GM23338 (cell line): ENCODE measurements around the gene DBET.
"Not testable (repeated sequence)": the region's sequence is repeated elsewhere in the genome, so short reads cannot be mapped to it uniquely, and the experiment has no call there.

Experiments
- EZH2 ChIP-seq: fragments of 200-600 bp; sonication (generic); IDR thresholded peaks from one replicate; pipeline ENCODE4 v1.8.0; 2017; ENCODE audit warnings: antibody characterized with exemption, mild to moderate bottlenecking, low read depth; ENCODE audit not compliant: unreplicated experiment
- EZH2phosphoT487 ChIP-seq: fragments of 200-600 bp; sonication (generic); IDR thresholded peaks from one replicate; pipeline ENCODE4 v1.8.1; 2018; ENCODE audit warnings: antibody characterized with exemption; ENCODE audit not compliant: unreplicated experiment
- POLR2AphosphoS5 ChIP-seq: IDR thresholded peaks from 2 replicates; pipeline ENCODE4 v1.6.1; 2016; ENCODE audit warnings: antibody characterized with exemption, low read depth
- ZNF114 ChIP-seq: fragments of 250-450 bp; sonication (Bioruptor Pico); IDR thresholded peaks from 2 replicates; pipeline ENCODE4 v1.5.0; 2020; ENCODE audit warnings: mild to moderate bottlenecking, moderate library complexity
- ZNF331 ChIP-seq: fragments of 250-450 bp; sonication (Bioruptor Pico); IDR thresholded peaks from 2 replicates; pipeline ENCODE4 v1.5.0; 2020; ENCODE audit warnings: low read depth, mild to moderate bottlenecking, moderate library complexity
- TF ChIP-seq, protein P1 (sequence below), 2 experiments: fragments of 200-600 bp in 1 of 2; sonication (generic) in 1 of 2; conservative IDR thresholded peaks; 2 replicates each; pipeline versions ENCODE4 v1.5.1 to v1.6.1; 2016 to 2017; ENCODE audit warnings: antibody characterized with exemption in 2 of 2, low read depth in 2 of 2, mild to moderate bottlenecking in 2 of 2, moderate library complexity in 1 of 2
- TF ChIP-seq, protein P2 (sequence below): IDR thresholded peaks from one replicate; pipeline ENCODE4 v1.6.1; 2018; ENCODE audit warnings: antibody characterized with exemption; ENCODE audit not compliant: unreplicated experiment
- TF ChIP-seq, protein P3 (sequence below): IDR thresholded peaks from 2 replicates; pipeline ENCODE4 v1.6.1; 2016; ENCODE audit warnings: antibody characterized with exemption

DNA sequence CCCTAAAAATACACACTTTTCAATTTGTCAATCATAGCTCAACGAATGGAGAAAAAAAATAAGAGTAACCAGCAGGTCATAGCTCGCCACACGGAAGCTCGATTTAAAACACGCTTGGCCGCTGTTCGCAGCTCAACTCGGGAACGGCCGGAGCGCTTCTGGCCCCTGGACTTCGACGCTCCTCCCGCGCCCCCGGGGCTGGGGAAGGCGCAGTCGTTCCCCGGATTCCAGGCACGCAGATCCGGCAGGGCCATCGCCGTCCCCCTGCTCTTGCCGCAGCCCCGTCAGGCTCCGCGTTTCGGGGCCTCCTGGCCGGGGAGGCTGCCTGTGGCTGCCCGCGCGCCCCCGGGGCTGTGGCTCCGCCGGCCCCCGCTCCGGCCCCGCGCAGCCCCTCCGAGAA lies 23.4 kb upstream of the DBET start:
- TF ChIP-seq, protein P1, sequence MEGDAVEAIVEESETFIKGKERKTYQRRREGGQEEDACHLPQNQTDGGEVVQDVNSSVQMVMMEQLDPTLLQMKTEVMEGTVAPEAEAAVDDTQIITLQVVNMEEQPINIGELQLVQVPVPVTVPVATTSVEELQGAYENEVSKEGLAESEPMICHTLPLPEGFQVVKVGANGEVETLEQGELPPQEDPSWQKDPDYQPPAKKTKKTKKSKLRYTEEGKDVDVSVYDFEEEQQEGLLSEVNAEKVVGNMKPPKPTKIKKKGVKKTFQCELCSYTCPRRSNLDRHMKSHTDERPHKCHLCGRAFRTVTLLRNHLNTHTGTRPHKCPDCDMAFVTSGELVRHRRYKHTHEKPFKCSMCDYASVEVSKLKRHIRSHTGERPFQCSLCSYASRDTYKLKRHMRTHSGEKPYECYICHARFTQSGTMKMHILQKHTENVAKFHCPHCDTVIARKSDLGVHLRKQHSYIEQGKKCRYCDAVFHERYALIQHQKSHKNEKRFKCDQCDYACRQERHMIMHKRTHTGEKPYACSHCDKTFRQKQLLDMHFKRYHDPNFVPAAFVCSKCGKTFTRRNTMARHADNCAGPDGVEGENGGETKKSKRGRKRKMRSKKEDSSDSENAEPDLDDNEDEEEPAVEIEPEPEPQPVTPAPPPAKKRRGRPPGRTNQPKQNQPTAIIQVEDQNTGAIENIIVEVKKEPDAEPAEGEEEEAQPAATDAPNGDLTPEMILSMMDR (conservative IDR thresholded peaks at IDR 0.05; ENCODE audit: low read depth in 2 of 2), result not testable (repeated sequence)
- not testable (repeated sequence) for TF ChIP-seq EZH2phosphoT487; EZH2; POLR2AphosphoS5; ZNF114 (CRISPR knock-in tag); ZNF331 (CRISPR knock-in tag)
- TF ChIP-seq, protein P2, sequence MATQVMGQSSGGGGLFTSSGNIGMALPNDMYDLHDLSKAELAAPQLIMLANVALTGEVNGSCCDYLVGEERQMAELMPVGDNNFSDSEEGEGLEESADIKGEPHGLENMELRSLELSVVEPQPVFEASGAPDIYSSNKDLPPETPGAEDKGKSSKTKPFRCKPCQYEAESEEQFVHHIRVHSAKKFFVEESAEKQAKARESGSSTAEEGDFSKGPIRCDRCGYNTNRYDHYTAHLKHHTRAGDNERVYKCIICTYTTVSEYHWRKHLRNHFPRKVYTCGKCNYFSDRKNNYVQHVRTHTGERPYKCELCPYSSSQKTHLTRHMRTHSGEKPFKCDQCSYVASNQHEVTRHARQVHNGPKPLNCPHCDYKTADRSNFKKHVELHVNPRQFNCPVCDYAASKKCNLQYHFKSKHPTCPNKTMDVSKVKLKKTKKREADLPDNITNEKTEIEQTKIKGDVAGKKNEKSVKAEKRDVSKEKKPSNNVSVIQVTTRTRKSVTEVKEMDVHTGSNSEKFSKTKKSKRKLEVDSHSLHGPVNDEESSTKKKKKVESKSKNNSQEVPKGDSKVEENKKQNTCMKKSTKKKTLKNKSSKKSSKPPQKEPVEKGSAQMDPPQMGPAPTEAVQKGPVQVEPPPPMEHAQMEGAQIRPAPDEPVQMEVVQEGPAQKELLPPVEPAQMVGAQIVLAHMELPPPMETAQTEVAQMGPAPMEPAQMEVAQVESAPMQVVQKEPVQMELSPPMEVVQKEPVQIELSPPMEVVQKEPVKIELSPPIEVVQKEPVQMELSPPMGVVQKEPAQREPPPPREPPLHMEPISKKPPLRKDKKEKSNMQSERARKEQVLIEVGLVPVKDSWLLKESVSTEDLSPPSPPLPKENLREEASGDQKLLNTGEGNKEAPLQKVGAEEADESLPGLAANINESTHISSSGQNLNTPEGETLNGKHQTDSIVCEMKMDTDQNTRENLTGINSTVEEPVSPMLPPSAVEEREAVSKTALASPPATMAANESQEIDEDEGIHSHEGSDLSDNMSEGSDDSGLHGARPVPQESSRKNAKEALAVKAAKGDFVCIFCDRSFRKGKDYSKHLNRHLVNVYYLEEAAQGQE, result not testable (repeated sequence)
- TF ChIP-seq, protein P3, sequence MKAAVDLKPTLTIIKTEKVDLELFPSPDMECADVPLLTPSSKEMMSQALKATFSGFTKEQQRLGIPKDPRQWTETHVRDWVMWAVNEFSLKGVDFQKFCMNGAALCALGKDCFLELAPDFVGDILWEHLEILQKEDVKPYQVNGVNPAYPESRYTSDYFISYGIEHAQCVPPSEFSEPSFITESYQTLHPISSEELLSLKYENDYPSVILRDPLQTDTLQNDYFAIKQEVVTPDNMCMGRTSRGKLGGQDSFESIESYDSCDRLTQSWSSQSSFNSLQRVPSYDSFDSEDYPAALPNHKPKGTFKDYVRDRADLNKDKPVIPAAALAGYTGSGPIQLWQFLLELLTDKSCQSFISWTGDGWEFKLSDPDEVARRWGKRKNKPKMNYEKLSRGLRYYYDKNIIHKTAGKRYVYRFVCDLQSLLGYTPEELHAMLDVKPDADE, result not testable (repeated sequence)
